ENCODE data around the gene JAG2.

The JAG2 gene

GRCh38 chr14:105102361-105102870 is 66.2 kb downstream of the JAG2 start:
- TF ChIP-seq CTCF (IDR thresholded peaks at IDR 0.05; ENCODE audit: insufficient read depth, missing control alignments) = no peak
- DNase-seq (ENCODE audit: insufficient read length, low spot score) (no peak), FAIRE-seq (no peak)

- DNase-seq (ENCODE audit: insufficient read length, low spot score) (no peak), FAIRE-seq (no peak)
- TF ChIP-seq CTCF (IDR thresholded peaks at IDR 0.05; ENCODE audit: insufficient read depth, missing control alignments) = no peak
Measured at GRCh38 chr14:105100910-105101309, 67.7 kb downstream of the JAG2 start.

GRCh38 chr14:105099778-105100177 is 68.8 kb downstream of the JAG2 start:
- no peak for TF ChIP-seq CTCF (IDR thresholded peaks at IDR 0.05; ENCODE audit: insufficient read depth, missing control alignments)
- FAIRE-seq (no peak), DNase-seq (ENCODE audit: insufficient read length, low spot score) (no peak)

- no peak for DNase-seq (ENCODE audit: insufficient read length, low spot score)
- no peak for TF ChIP-seq CTCF (IDR thresholded peaks at IDR 0.05; ENCODE audit: insufficient read depth, missing control alignments)
- FAIRE-seq = no peak
Measured at GRCh38 chr14:105098316-105098715, 70.3 kb downstream of the JAG2 start.

- TF ChIP-seq CTCF (IDR thresholded peaks at IDR 0.05; ENCODE audit: insufficient read depth, missing control alignments) = no peak
- FAIRE-seq = no peak
- no peak for DNase-seq (ENCODE audit: insufficient read length, low spot score)
Measured at GRCh38 chr14:105097794-105098127, 70.8 kb downstream of the JAG2 start.

GRCh38 chr14:105096206-105096875 is 72.2 kb downstream of the JAG2 start:
- TF ChIP-seq CTCF (IDR thresholded peaks at IDR 0.05; ENCODE audit: insufficient read depth, missing control alignments) = no peak
- DNase-seq (ENCODE audit: insufficient read length, low spot score) = no peak
- no peak for FAIRE-seq

- no peak for TF ChIP-seq CTCF (IDR thresholded peaks at IDR 0.05; ENCODE audit: insufficient read depth, missing control alignments)
- DNase-seq (ENCODE audit: insufficient read length, low spot score) = no peak
- FAIRE-seq = no peak
Measured at GRCh38 chr14:105095236-105095805, 73.3 kb downstream of the JAG2 start.
